ENCODE measurements around the gene PEAK3. TPM values are rescaled to one million over a fixed set of nuclear protein-coding genes. Genes with fewer than 3 reads are reported as not detected.

PEAK3 gene
- total RNA-seq, 6 donors from 2014 or later = 2.4 to 8.6 (median 4.6) TPM

GRCh38 chr19:2276429-2276986 is 5.5 kb downstream of the PEAK3 start:
- Histone ChIP-seq H3K4me3 (no peak overlapping the region), H3K4me1 (peaks cover 41 to 55% (median 46%) of the 10 kb centered on the region in 4 donors), H3K9me3 (no peaks in the 10 kb centered on the region), H3K36me3 (peaks cover 9 to 35% (median 25%) of the 10 kb centered on the region in 4 donors), H3K27ac (no peak overlapping the region), H3K27me3 (no peaks in the 10 kb centered on the region)
- WGBS, 2 donors = 93 to 96% methylated on average over 23 to 24 of the region's 28 CpGs
- ATAC-seq (ENCODE audit: low FRiP score in 2 of 2) = no peak
- DNase-seq = no peak
- TF ChIP-seq POLR2AphosphoS5 (IDR thresholded peaks at IDR 0.05) (no peak), EP300 (IDR thresholded peaks at IDR 0.05) (no peak), POLR2A (IDR thresholded peaks at IDR 0.05) (no peak), CTCF (IDR thresholded peaks at IDR 0.05) (no peak)

DNA sequence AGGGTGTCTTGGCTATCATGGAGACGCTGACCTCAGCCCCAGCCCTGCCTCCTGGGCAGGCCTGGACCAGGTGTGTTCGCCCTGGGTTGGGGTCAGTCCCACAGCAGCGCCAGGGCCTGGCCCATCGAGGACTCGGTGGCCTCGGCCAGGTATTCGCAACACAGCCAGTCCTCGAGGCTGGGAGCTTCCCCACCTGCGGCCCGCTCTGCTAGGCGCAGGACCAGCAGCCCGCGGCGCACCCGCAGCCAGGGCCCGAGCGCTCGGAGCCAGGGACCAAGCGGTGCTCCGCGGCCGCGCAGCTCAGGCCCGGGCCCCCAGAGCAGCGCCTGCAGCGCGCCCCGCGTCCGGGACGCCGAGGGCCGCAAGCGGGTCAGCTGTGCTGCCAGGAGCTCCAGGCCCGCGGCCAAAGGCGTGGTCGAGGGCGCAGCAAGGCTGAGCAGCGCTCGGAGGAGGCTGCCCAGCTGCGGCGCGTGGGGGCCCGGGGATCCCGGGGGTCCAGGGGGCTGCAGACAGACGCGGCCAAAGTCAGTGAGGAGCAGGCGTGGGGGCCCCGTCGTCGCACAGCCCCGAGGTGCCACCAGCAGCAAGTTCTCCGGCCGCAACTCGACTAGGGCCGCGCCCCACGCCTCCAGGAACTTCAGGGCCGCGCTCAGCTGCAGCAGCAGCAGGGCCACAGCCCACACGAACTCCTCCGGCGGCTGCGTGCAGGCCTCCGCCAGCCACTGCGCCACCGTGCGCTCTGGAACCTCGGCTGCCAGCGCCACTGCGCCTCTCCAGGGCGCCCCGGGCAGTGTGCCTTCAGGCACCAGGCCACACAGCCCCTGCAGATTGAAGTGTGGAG is 6.2 kb downstream of the PEAK3 start:
- no peak for TF ChIP-seq CTCF (IDR thresholded peaks at IDR 0.05)
- no peak for TF ChIP-seq POLR2A (IDR thresholded peaks at IDR 0.05)
- TF ChIP-seq POLR2AphosphoS5 (IDR thresholded peaks at IDR 0.05) = no peak
- no peak for TF ChIP-seq EP300 (IDR thresholded peaks at IDR 0.05)
- peak in 1 of 2 donors; percentile 87 for DNase-seq
- no peaks in the 10 kb centered on the region for H3K9me3 ChIP-seq
- H3K27ac ChIP-seq = peak overlapping the region; percentile 18 to 44 (median 28)
- H3K4me3 ChIP-seq = peak overlapping the region in 1 of 4 donors; percentile 4
- peaks cover 45 to 59% (median 51%) of the 10 kb centered on the region in 4 donors for H3K4me1 ChIP-seq
- ATAC-seq (ENCODE audit: low FRiP score in 2 of 2) = peak in 1 of 2 donors; percentile 42
- 81% methylated on average over 51 of the region's 74 CpGs; no CpG with 5 or more reads in 1 of the 2 donors for WGBS, 2 donors
- no peaks in the 10 kb centered on the region for H3K27me3 ChIP-seq
- H3K36me3 ChIP-seq = peaks cover 9 to 36% (median 27%) of the 10 kb centered on the region in 4 donors

DNA sequence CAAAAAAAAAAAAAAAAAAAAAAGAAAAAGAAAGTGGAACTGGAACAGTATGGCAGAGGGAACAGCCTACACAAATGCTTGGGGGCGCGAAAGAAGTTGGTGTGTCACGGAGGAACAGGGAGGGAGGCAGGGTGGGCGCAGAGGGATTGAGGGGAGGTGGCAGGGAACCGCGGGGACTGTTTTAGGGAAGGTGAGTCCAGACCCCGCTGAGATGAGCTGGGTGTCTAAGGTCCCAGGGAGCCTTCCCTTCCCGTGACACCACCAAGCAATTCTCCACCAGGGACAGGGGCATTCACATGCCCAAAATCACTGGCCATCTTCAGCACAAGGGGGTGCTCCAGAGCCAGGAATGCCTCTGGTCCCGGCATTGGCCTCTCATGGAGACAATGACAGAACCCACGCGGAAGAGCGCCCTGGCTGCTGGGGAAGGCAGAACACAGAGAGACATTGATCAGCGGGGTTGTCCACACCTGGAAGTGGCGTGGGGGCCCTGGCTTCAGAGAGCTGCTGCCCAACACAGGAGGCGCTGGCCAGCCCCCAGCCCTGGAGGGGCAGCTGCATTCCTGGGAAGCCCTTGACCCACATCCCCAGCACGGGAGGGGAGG is 6.9 kb downstream of the PEAK3 start:
- Histone ChIP-seq H3K27me3 (no peaks in the 10 kb centered on the region), H3K4me3 (peak overlapping the region in 1 of 4 donors; percentile 4), H3K9me3 (no peaks in the 10 kb centered on the region), H3K27ac (peak overlapping the region; percentile 18 to 44 (median 28)), H3K36me3 (peaks cover 9 to 36% (median 27%) of the 10 kb centered on the region in 4 donors), H3K4me1 (peaks cover 45 to 56% (median 51%) of the 10 kb centered on the region in 4 donors)
- ATAC-seq (ENCODE audit: low FRiP score in 2 of 2) (peak; percentile 32 to 47), DNase-seq (peak; percentile 70 to 81)
- TF ChIP-seq POLR2AphosphoS5 (IDR thresholded peaks at IDR 0.05) (no peak), EP300 (IDR thresholded peaks at IDR 0.05) (no peak), POLR2A (IDR thresholded peaks at IDR 0.05) (no peak), CTCF (IDR thresholded peaks at IDR 0.05) (peak; percentile 49 to 75 (median 68))
- 56 to 59% methylated on average over 14 of the region's 16 CpGs for WGBS, 2 donors

DNA sequence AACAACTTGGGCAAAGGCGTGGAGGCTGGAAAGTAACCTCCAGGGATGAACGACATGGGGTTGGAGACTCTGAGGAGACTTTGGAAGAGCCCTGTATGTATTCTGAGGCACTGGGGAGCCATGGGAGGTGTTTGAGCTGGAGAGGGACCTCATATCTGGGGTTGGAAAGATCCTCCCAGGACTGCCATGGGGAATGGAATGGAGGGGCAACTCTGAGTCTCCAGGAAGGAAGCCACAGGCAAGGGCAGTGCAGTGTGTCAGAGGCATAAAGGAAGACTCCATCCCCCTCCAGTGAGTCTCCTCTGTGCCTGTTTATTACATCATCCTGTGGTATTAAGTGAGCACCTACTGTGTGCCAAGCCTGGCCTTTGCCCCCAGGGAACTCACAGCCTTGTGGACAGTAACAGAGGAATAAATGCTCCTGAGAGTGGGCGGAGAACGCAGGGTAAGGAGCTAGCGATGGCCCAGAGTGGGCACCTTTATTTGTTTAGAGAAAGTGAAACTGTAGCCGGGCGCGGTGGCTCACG is 7.7 kb downstream of the PEAK3 start:
- DNase-seq (no peak), ATAC-seq (ENCODE audit: low FRiP score in 2 of 2) (no peak)
- peak overlapping the region in 2 of 4 donors; percentile 40 to 99 for H3K4me3 ChIP-seq
- TF ChIP-seq CTCF (IDR thresholded peaks at IDR 0.05) (no peak), POLR2AphosphoS5 (IDR thresholded peaks at IDR 0.05) (no peak), EP300 (IDR thresholded peaks at IDR 0.05) (no peak), POLR2A (IDR thresholded peaks at IDR 0.05) (no peak)
- 85 to 90% methylated on average over 9 of the region's 9 CpGs for WGBS, 2 donors
- peaks cover 9 to 36% (median 27%) of the 10 kb centered on the region in 4 donors for H3K36me3 ChIP-seq
- H3K4me1 ChIP-seq = peaks cover 45 to 56% (median 51%) of the 10 kb centered on the region in 4 donors
- H3K27ac ChIP-seq = peak overlapping the region; percentile 49 to 99 (median 76)
- H3K27me3 ChIP-seq = no peaks in the 10 kb centered on the region
- H3K9me3 ChIP-seq = no peaks in the 10 kb centered on the region

All from upper lobe of left lung (tissue), 6 donors.